Activated B cell treated with CpG ODN at 0.5 μM for 24 hours (primary cell): ENCODE data around the gene GPR68. TPM values are rescaled to one million over a fixed set of nuclear protein-coding genes. Genes with fewer than 3 reads are reported as not detected.
"Not testable (repeated sequence)": the region's sequence is repeated elsewhere in the genome, so short reads cannot be mapped to it uniquely, and the experiment has no call there.

ENCODE experiments used
- ATAC-seq: fragments of 200-7000 bp; cut with Tn5 transposase; one replicate; pipeline ENCODE4 v1.10.0; 2021; ENCODE audit warnings: low read depth, mild to moderate bottlenecking, moderate library complexity
- CTCF ChIA-PET: fragments of 350-600 bp; sonication (Branson Sonifier 250); formaldehyde crosslinking; loops from one replicate; lab custom pipeline; 2021; ENCODE audit warnings: antibody characterized with exemption; lab: Charles Lee
- POLR2A ChIA-PET: fragments of 350-600 bp; sonication (Branson Sonifier 250); formaldehyde crosslinking; loops from one replicate; lab custom pipeline; 2021; ENCODE audit warnings: antibody characterized with exemption; lab: Charles Lee
- DNase-seq: peaks from one replicate; pipeline ENCODE4 v3.0.0; 2022
- H3K27ac Mint-ChIP-seq: one replicate; pipeline ENCODE4 v1.8.0; 2020; ENCODE audit warnings: mixed read lengths
- H3K27me3 Mint-ChIP-seq: one replicate; pipeline ENCODE4 v1.8.0; 2021; ENCODE audit warnings: mixed read lengths
- H3K36me3 Mint-ChIP-seq: one replicate; pipeline ENCODE4 v1.8.0; 2021; ENCODE audit warnings: low read depth, mixed read lengths
- H3K4me1 Mint-ChIP-seq: one replicate; pipeline ENCODE4 v1.8.0; 2021; ENCODE audit warnings: mixed read lengths
- H3K4me3 Mint-ChIP-seq: one replicate; pipeline ENCODE4 v1.8.0; 2020; ENCODE audit warnings: mild to moderate bottlenecking, mixed read lengths
- H3K9me3 Mint-ChIP-seq: one replicate; pipeline ENCODE4 v1.8.0; 2020; ENCODE audit warnings: mixed read lengths
- CTCF ChIP-seq: fragments of 200-600 bp; IDR thresholded peaks from one replicate; pipeline ENCODE4 v1.8.0; 2022; ENCODE audit warnings: antibody characterized with exemption, mild to moderate bottlenecking
- intact Hi-C: fragments of 100-400 bp; cut with micrococcal nuclease; formaldehyde crosslinking; loops from one replicate; pipeline ENCODE4 v1.15.1; 2024
- total RNA-seq: library from RNA; stranded (reverse); gene quantifications from 2 replicates; pipeline ENCODE4 v1.2.3, GENCODE V29; 2022

Gene GPR68
- total RNA-seq, 1 donor from 2014 or later = 1.8 TPM

GRCh38 chr14:91270619-91271018 lies 26.1 kb upstream of the GPR68 start:
- peaks cover 3% of the 10 kb centered on the region for H3K4me1 Mint-ChIP-seq
- H3K9me3 Mint-ChIP-seq = no peaks in the 10 kb centered on the region
- DNase-seq = no peak
- ChIA-PET POLR2A (no interaction called here), CTCF (interaction anchor here (1.2 kb wide), 1 partner anchor 93 kb away, joined by 4 read pairs; no protein-coding TSS in a partner anchor)
- TF ChIP-seq CTCF = no peak
- H3K4me3 Mint-ChIP-seq = no peak overlapping the region
- no peak for ATAC-seq
- peaks cover 56% of the 10 kb centered on the region for H3K36me3 Mint-ChIP-seq
- intact Hi-C loops = no loop called here
- H3K27me3 Mint-ChIP-seq = no peaks in the 10 kb centered on the region
- H3K27ac Mint-ChIP-seq = no peak overlapping the region

GRCh38 chr14:91270188-91270587 lies 25.7 kb upstream of the GPR68 start:
- Mint-ChIP-seq H3K4me1 (peaks cover 3% of the 10 kb centered on the region), H3K36me3 (peaks cover 52% of the 10 kb centered on the region), H3K9me3 (no peaks in the 10 kb centered on the region), H3K4me3 (no peak overlapping the region), H3K27me3 (no peaks in the 10 kb centered on the region), H3K27ac (no peak overlapping the region)
- ChIA-PET POLR2A (no interaction called here), CTCF (interaction anchor here (1.2 kb wide), 1 partner anchor 93 kb away, joined by 4 read pairs; no protein-coding TSS in a partner anchor)
- DNase-seq (no peak), ATAC-seq (no peak)
- intact Hi-C loops = no loop called here
- no peak for TF ChIP-seq CTCF

- DNase-seq = no peak
- peaks cover 6% of the 10 kb centered on the region for H3K4me1 Mint-ChIP-seq
- peaks cover 3% of the 10 kb centered on the region for H3K27me3 Mint-ChIP-seq
- ChIA-PET POLR2A (no interaction called here), CTCF (no interaction called here)
- H3K27ac Mint-ChIP-seq = no peak overlapping the region
- intact Hi-C loops = no loop called here
- no peaks in the 10 kb centered on the region for H3K9me3 Mint-ChIP-seq
- no peak for TF ChIP-seq CTCF
- H3K36me3 Mint-ChIP-seq = peaks cover 43% of the 10 kb centered on the region
- ATAC-seq = no peak
- no peak overlapping the region for H3K4me3 Mint-ChIP-seq
These were observed 24.8 kb upstream of the GPR68 start for GRCh38 chr14:91269076-91269991.

- Mint-ChIP-seq H3K36me3 (peaks cover 31% of the 10 kb centered on the region), H3K4me1 (peaks cover 14% of the 10 kb centered on the region), H3K27ac (no peak overlapping the region), H3K27me3 (peaks cover 11% of the 10 kb centered on the region), H3K9me3 (no peaks in the 10 kb centered on the region), H3K4me3 (no peak overlapping the region)
- ATAC-seq = no peak
- ChIA-PET POLR2A (no interaction called here), CTCF (no interaction called here)
- intact Hi-C loops = no loop called here
- TF ChIP-seq CTCF = no peak
- no peak for DNase-seq
These were observed 23.5 kb upstream of the GPR68 start for GRCh38 chr14:91267965-91268437.

- ATAC-seq, intact Hi-C loops, CTCF ChIA-PET, H3K27ac Mint-ChIP-seq, H3K9me3 Mint-ChIP-seq, DNase-seq, POLR2A ChIA-PET, H3K4me3 Mint-ChIP-seq: not testable (repeated sequence)
- Mint-ChIP-seq H3K27me3 (peaks cover 11% of the 10 kb centered on the region), H3K36me3 (peaks cover 18% of the 10 kb centered on the region), H3K4me1 (peaks cover 14% of the 10 kb centered on the region)
These were observed 21.8 kb upstream of the GPR68 start for GRCh38 chr14:91266276-91266675.
